WTC11 (cell line): ENCODE data around the gene METTL5. TPM values are rescaled to one million over a fixed set of nuclear protein-coding genes. Genes with fewer than 3 reads are reported as not detected.

Experiments
- ATAC-seq: fragments of 200-7000 bp; cut with Tn5 transposase; 2 replicates; pipeline ENCODE4 v1.10.0; 2021; ENCODE audit warnings: mild to moderate bottlenecking, moderate library complexity
- CTCF ChIA-PET: fragments of 300-600 bp; sonication (Branson Sonifier 250); formaldehyde crosslinking; loops from one replicate; lab custom pipeline; 2021; ENCODE audit warnings: antibody characterized with exemption; lab: Charles Lee
- POLR2A ChIA-PET: fragments of 350-600 bp; sonication (Branson Sonifier 250); formaldehyde crosslinking; loops from one replicate; lab custom pipeline; 2021; ENCODE audit warnings: antibody characterized with exemption; lab: Charles Lee
- DNase-seq: peaks from one replicate; pipeline ENCODE4 v3.0.0; 2021; ENCODE audit warnings: low spot score
- H3K27ac Mint-ChIP-seq: 2 replicates; pipeline ENCODE4 v1.8.0; 2021; ENCODE audit warnings: mixed read lengths
- H3K27me3 Mint-ChIP-seq: 2 replicates; pipeline ENCODE4 v1.8.0; 2021; ENCODE audit warnings: low read depth, mild to moderate bottlenecking, moderate library complexity, mixed read lengths
- H3K36me3 Mint-ChIP-seq: 2 replicates; pipeline ENCODE4 v1.8.0; 2021; ENCODE audit warnings: mixed read lengths
- H3K4me1 Mint-ChIP-seq: 2 replicates; pipeline ENCODE4 v1.8.0; 2022; ENCODE audit warnings: mixed read lengths
- H3K4me3 Mint-ChIP-seq: 2 replicates; pipeline ENCODE4 v1.8.0; 2021; ENCODE audit warnings: mild to moderate bottlenecking, moderate library complexity, mixed read lengths
- H3K9me3 Mint-ChIP-seq: 2 replicates; pipeline ENCODE4 v1.8.0; 2021; ENCODE audit warnings: mixed read lengths
- FOXP1 ChIP-seq: sonication (generic); formaldehyde crosslinking; IDR thresholded peaks from 2 replicates; pipeline ENCODE4 v1.8.0; 2022; ENCODE audit warnings: missing genetic modification reagents, mild to moderate bottlenecking, moderate library complexity, borderline replicate concordance
- GRHL2 ChIP-seq: fragments of 250-450 bp; sonication (Bioruptor Pico); IDR thresholded peaks from 2 replicates; pipeline ENCODE4 v1.8.0; 2022; ENCODE audit warnings: mild to moderate bottlenecking, moderate library complexity; ENCODE audit not compliant: insufficient replicate concordance, severe bottlenecking
- HMGA2 ChIP-seq: fragments of 250-450 bp; sonication (Bioruptor Pico); IDR thresholded peaks from 2 replicates; pipeline ENCODE4 v1.4.0; 2021; ENCODE audit warnings: mild to moderate bottlenecking, moderate library complexity
- JAZF1 ChIP-seq: fragments of 250-450 bp; sonication (Bioruptor Pico); IDR thresholded peaks from 2 replicates; pipeline ENCODE4 v1.9.0; 2021; ENCODE audit warnings: moderate library complexity, mild to moderate bottlenecking, inconsistent platforms
- JUN ChIP-seq: sonication (generic); formaldehyde crosslinking; IDR thresholded peaks from 2 replicates; pipeline ENCODE4 v1.8.0; 2023; ENCODE audit warnings: mild to moderate bottlenecking, missing genetic modification reagents
- KAT7 ChIP-seq: sonication (generic); formaldehyde crosslinking; IDR thresholded peaks from 2 replicates; pipeline ENCODE4 v1.8.1; 2023; ENCODE audit warnings: missing genetic modification reagents, mild to moderate bottlenecking, borderline replicate concordance
- MYBL2 ChIP-seq: sonication (generic); formaldehyde crosslinking; IDR thresholded peaks from 2 replicates; pipeline ENCODE4 v1.8.1; 2023; ENCODE audit warnings: mild to moderate bottlenecking, moderate library complexity, missing genetic modification reagents
- NFE2L1 ChIP-seq: sonication (generic); formaldehyde crosslinking; IDR thresholded peaks from 2 replicates; pipeline ENCODE4 v1.8.1; 2023; ENCODE audit warnings: missing genetic modification reagents
- NFYB ChIP-seq: sonication (generic); formaldehyde crosslinking; conservative IDR thresholded peaks from 2 replicates; pipeline ENCODE4 v1.8.0; 2022; ENCODE audit warnings: low read depth, missing genetic modification reagents
- NR2C2 ChIP-seq: sonication (generic); formaldehyde crosslinking; IDR thresholded peaks from 2 replicates; pipeline ENCODE4 v1.8.0; 2022; ENCODE audit warnings: mild to moderate bottlenecking, missing genetic modification reagents
- NR3C1 ChIP-seq: sonication (generic); formaldehyde crosslinking; conservative IDR thresholded peaks from 2 replicates; pipeline ENCODE4 v1.8.1; 2023; ENCODE audit warnings: low read depth, mild to moderate bottlenecking, missing genetic modification reagents
- OVOL2 ChIP-seq: fragments of 250-450 bp; sonication (Bioruptor Pico); IDR thresholded peaks from 2 replicates; pipeline ENCODE4 v1.9.0; 2021; ENCODE audit warnings: mild to moderate bottlenecking, borderline replicate concordance
- RELA ChIP-seq: sonication (generic); formaldehyde crosslinking; IDR thresholded peaks from 2 replicates; pipeline ENCODE4 v1.8.1; 2022; ENCODE audit warnings: missing genetic modification reagents, mild to moderate bottlenecking, borderline replicate concordance
- TCF7 ChIP-seq: sonication (generic); formaldehyde crosslinking; IDR thresholded peaks from 2 replicates; pipeline ENCODE4 v1.8.0; 2022; ENCODE audit warnings: mild to moderate bottlenecking, low read depth, missing genetic modification reagents, moderate library complexity
- TEAD4 ChIP-seq: sonication (generic); formaldehyde crosslinking; IDR thresholded peaks from 2 replicates; pipeline ENCODE4 v1.8.0; 2022; ENCODE audit warnings: mild to moderate bottlenecking, missing genetic modification reagents
- ZNF219 ChIP-seq: sonication (generic); formaldehyde crosslinking; IDR thresholded peaks from 2 replicates; pipeline ENCODE4 v1.8.0; 2023; ENCODE audit warnings: missing genetic modification reagents, mild to moderate bottlenecking, borderline replicate concordance
- ZNF263 ChIP-seq: sonication (generic); formaldehyde crosslinking; IDR thresholded peaks from 2 replicates; pipeline ENCODE4 v1.8.1; 2022; ENCODE audit warnings: low read depth, mild to moderate bottlenecking, moderate library complexity, missing genetic modification reagents
- ZNF396 ChIP-seq: fragments of 250-450 bp; sonication (Bioruptor Pico); IDR thresholded peaks from 2 replicates; pipeline ENCODE4 v1.8.0; 2021; ENCODE audit warnings: mild to moderate bottlenecking, moderate library complexity, borderline replicate concordance
- ZNF423 ChIP-seq: fragments of 250-450 bp; sonication (Bioruptor Pico); IDR thresholded peaks from 2 replicates; pipeline ENCODE4 v2.1.2; 2022; ENCODE audit warnings: mild to moderate bottlenecking, moderate library complexity
- total RNA-seq: library from RNA; stranded (reverse); gene quantifications from 3 replicates; pipeline ENCODE4 v1.2.3, GENCODE V29; 2021
- TF ChIP-seq, protein P1 (sequence below): sonication (generic); formaldehyde crosslinking; IDR thresholded peaks from 2 replicates; pipeline ENCODE4 v1.8.0; 2022; ENCODE audit warnings: mild to moderate bottlenecking, missing genetic modification reagents
- TF ChIP-seq, protein P2 (sequence below): sonication (generic); formaldehyde crosslinking; IDR thresholded peaks from 2 replicates; pipeline ENCODE4 v1.8.1; 2023; ENCODE audit warnings: mild to moderate bottlenecking, missing genetic modification reagents, moderate library complexity
- TF ChIP-seq, protein P3 (sequence below): sonication (generic); formaldehyde crosslinking; IDR thresholded peaks from 2 replicates; pipeline ENCODE4 v1.8.1; 2022; ENCODE audit warnings: missing genetic modification reagents, borderline replicate concordance
- TF ChIP-seq, protein P4 (sequence below): fragments of 200-600 bp; IDR thresholded peaks from 2 replicates; pipeline ENCODE4 v1.8.0; 2022; ENCODE audit warnings: antibody characterized with exemption
- TF ChIP-seq, protein P5 (sequence below): sonication (generic); formaldehyde crosslinking; conservative IDR thresholded peaks from 2 replicates; pipeline ENCODE4 v1.8.1; 2022; ENCODE audit warnings: mild to moderate bottlenecking, missing genetic modification reagents
- TF ChIP-seq, protein P6 (sequence below): sonication (generic); formaldehyde crosslinking; IDR thresholded peaks from 2 replicates; pipeline ENCODE4 v1.8.0; 2022; ENCODE audit warnings: mild to moderate bottlenecking, missing genetic modification reagents

The METTL5 gene
- total RNA-seq, 1 experiment from 2014 or later: 90.9 TPM

DNA sequence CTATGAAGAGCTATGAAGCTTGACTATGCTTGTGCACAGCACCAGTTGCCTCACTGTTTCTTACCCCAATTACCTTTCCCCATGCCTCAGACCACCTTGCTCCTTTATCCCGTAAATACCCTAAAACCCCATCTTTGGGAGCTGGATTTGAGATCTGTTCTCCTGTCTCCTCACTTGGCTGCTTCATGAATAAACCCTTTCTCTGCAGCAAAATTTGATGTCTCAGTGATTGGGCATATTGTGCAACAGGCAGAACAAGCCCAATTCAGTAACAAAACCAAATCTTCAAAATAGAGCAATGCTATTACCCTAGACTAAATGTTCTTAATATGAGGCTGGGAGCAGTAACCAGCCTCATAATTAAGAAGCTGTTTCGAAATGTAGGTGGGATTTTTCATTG is 29.5 kb downstream of the METTL5 start:
- H3K27me3 Mint-ChIP-seq: no peaks in the 10 kb centered on the region
- ATAC-seq (no peak), DNase-seq (no peak)
- no peaks in the 10 kb centered on the region for H3K9me3 Mint-ChIP-seq
- peaks cover 23% of the 10 kb centered on the region for H3K4me1 Mint-ChIP-seq
- CTCF ChIA-PET: no interaction called here
- H3K27ac Mint-ChIP-seq: no peak overlapping the region
- no peaks in the 10 kb centered on the region for H3K36me3 Mint-ChIP-seq
- no peak overlapping the region for H3K4me3 Mint-ChIP-seq
- POLR2A ChIA-PET: no interaction called here
- TF ChIP-seq, protein P1, sequence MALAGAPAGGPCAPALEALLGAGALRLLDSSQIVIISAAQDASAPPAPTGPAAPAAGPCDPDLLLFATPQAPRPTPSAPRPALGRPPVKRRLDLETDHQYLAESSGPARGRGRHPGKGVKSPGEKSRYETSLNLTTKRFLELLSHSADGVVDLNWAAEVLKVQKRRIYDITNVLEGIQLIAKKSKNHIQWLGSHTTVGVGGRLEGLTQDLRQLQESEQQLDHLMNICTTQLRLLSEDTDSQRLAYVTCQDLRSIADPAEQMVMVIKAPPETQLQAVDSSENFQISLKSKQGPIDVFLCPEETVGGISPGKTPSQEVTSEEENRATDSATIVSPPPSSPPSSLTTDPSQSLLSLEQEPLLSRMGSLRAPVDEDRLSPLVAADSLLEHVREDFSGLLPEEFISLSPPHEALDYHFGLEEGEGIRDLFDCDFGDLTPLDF (CRISPR knock-in tag): no peak
- TF ChIP-seq, protein P2, sequence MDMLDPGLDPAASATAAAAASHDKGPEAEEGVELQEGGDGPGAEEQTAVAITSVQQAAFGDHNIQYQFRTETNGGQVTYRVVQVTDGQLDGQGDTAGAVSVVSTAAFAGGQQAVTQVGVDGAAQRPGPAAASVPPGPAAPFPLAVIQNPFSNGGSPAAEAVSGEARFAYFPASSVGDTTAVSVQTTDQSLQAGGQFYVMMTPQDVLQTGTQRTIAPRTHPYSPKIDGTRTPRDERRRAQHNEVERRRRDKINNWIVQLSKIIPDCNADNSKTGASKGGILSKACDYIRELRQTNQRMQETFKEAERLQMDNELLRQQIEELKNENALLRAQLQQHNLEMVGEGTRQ (CRISPR knock-in tag): no peak
- TF ChIP-seq, protein P3, sequence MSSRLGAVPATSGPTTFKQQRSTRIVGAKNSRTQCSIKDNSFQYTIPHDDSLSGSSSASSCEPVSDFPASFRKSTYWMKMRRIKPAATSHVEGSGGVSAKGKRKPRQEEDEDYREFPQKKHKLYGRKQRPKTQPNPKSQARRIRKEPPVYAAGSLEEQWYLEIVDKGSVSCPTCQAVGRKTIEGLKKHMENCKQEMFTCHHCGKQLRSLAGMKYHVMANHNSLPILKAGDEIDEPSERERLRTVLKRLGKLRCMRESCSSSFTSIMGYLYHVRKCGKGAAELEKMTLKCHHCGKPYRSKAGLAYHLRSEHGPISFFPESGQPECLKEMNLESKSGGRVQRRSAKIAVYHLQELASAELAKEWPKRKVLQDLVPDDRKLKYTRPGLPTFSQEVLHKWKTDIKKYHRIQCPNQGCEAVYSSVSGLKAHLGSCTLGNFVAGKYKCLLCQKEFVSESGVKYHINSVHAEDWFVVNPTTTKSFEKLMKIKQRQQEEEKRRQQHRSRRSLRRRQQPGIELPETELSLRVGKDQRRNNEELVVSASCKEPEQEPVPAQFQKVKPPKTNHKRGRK (CRISPR knock-in tag): no peak
- TF ChIP-seq ZNF263 (CRISPR knock-in tag) (no peak), ZNF396 (CRISPR knock-in tag) (no peak), TCF7 (CRISPR knock-in tag) (no peak), HMGA2 (CRISPR knock-in tag) (no peak), ZNF423 (CRISPR knock-in tag) (no peak), ZNF219 (no peak), MYBL2 (CRISPR knock-in tag) (no peak), OVOL2 (CRISPR knock-in tag) (no peak), NFE2L1 (CRISPR knock-in tag) (no peak), NR3C1 (no peak), JAZF1 (CRISPR knock-in tag) (no peak), JUN (CRISPR knock-in tag) (no peak), NR2C2 (CRISPR knock-in tag) (no peak), NFYB (no peak), GRHL2 (CRISPR knock-in tag) (no peak)
- TF ChIP-seq, protein P4, sequence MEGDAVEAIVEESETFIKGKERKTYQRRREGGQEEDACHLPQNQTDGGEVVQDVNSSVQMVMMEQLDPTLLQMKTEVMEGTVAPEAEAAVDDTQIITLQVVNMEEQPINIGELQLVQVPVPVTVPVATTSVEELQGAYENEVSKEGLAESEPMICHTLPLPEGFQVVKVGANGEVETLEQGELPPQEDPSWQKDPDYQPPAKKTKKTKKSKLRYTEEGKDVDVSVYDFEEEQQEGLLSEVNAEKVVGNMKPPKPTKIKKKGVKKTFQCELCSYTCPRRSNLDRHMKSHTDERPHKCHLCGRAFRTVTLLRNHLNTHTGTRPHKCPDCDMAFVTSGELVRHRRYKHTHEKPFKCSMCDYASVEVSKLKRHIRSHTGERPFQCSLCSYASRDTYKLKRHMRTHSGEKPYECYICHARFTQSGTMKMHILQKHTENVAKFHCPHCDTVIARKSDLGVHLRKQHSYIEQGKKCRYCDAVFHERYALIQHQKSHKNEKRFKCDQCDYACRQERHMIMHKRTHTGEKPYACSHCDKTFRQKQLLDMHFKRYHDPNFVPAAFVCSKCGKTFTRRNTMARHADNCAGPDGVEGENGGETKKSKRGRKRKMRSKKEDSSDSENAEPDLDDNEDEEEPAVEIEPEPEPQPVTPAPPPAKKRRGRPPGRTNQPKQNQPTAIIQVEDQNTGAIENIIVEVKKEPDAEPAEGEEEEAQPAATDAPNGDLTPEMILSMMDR: no peak
- TF ChIP-seq, all 79 proteins: peak for 0

DNA sequence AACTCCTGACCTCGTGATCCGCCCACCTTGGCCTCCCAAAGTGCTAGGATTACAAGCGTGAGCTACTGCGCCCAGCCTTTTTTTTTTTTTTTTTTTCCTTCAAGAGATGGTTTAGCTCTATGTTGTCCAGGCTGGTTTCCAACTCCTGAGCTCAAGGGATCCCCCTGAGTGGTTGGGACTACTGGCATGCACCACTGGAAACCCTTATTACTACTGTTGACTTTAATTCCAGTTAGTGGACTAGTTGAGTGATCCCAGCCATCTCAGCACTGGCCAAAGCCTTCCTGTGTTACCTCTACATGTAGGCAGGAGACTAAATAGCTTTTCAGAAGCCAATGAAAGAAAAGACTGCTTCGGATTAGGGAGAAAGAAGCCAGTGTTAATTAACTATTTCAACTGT is 34.1 kb downstream of the METTL5 start:
- Mint-ChIP-seq H3K4me3 (no peak overlapping the region), H3K4me1 (peaks cover 23% of the 10 kb centered on the region), H3K9me3 (peaks cover 5% of the 10 kb centered on the region; the same call in 1 of the 2 replicates), H3K27ac (no peak overlapping the region), H3K36me3 (no peaks in the 10 kb centered on the region), H3K27me3 (peaks cover 3% of the 10 kb centered on the region; the same call in 1 of the 2 replicates)
- ChIA-PET POLR2A (interaction anchor here (0.7 to 1.5 kb wide), 2 partner anchors 8 to 148 kb away, joined by 3 to 4 read pairs; partner anchors contain the start of gene SSB), CTCF (interaction anchor here (0.7 to 2.0 kb wide), 10 partner anchors 8 to 338 kb away, joined by 3 to 11 read pairs (median 5); partner anchors contain the start of genes BBS5, METTL5 and SSB)
- no peak for DNase-seq
- ATAC-seq: no peak
- no peak for TF ChIP-seq FOXP1 (CRISPR knock-in tag)
- no peak for TF ChIP-seq KAT7
- TF ChIP-seq RELA: no peak
- TF ChIP-seq, protein P5, sequence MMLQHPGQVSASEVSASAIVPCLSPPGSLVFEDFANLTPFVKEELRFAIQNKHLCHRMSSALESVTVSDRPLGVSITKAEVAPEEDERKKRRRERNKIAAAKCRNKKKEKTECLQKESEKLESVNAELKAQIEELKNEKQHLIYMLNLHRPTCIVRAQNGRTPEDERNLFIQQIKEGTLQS (CRISPR knock-in tag): no peak
- TF ChIP-seq, protein P6, sequence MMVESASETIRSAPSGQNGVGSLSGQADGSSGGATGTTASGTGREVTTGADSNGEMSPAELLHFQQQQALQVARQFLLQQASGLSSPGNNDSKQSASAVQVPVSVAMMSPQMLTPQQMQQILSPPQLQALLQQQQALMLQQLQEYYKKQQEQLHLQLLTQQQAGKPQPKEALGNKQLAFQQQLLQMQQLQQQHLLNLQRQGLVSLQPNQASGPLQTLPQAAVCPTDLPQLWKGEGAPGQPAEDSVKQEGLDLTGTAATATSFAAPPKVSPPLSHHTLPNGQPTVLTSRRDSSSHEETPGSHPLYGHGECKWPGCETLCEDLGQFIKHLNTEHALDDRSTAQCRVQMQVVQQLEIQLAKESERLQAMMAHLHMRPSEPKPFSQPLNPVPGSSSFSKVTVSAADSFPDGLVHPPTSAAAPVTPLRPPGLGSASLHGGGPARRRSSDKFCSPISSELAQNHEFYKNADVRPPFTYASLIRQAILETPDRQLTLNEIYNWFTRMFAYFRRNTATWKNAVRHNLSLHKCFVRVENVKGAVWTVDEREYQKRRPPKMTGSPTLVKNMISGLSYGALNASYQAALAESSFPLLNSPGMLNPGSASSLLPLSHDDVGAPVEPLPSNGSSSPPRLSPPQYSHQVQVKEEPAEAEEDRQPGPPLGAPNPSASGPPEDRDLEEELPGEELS (CRISPR knock-in tag): no peak
- no peak for TF ChIP-seq TEAD4 (CRISPR knock-in tag)
